Measurements from ENCODE around the gene TRAPPC12.

Gene TRAPPC12

GRCh38 chr2:3482363-3482821 lies 102.9 kb downstream of the TRAPPC12 start:
- no peak for TF ChIP-seq GATA2 (IDR thresholded peaks at IDR 0.05; ENCODE audit: low read depth, low read length)
- TF ChIP-seq GATA3 (IDR thresholded peaks at IDR 0.05; ENCODE audit: low read depth, low read length) = no peak

- TF ChIP-seq GATA3 (IDR thresholded peaks at IDR 0.05; ENCODE audit: low read depth, low read length) (no peak), GATA2 (IDR thresholded peaks at IDR 0.05; ENCODE audit: low read depth, low read length) (no peak)
Observed at GRCh38 chr2:3483227-3483985, 103.9 kb downstream of the TRAPPC12 start.

GRCh38 chr2:3483986-3484960 lies 104.8 kb downstream of the TRAPPC12 start:
- TF ChIP-seq GATA2 (IDR thresholded peaks at IDR 0.05; ENCODE audit: low read depth, low read length) (no peak), GATA3 (IDR thresholded peaks at IDR 0.05; ENCODE audit: low read depth, low read length) (no peak)

GRCh38 chr2:3485166-3485565 lies 105.7 kb downstream of the TRAPPC12 start:
- TF ChIP-seq GATA3 (IDR thresholded peaks at IDR 0.05; ENCODE audit: low read depth, low read length) = no peak

GRCh38 chr2:3486047-3487027 lies 106.8 kb downstream of the TRAPPC12 start:
- no peak for TF ChIP-seq GATA3 (IDR thresholded peaks at IDR 0.05; ENCODE audit: low read depth, low read length)

GRCh38 chr2:3487028-3487425 lies 107.5 kb downstream of the TRAPPC12 start:
- no peak for TF ChIP-seq GATA2 (IDR thresholded peaks at IDR 0.05; ENCODE audit: low read depth, low read length)
- no peak for TF ChIP-seq GATA3 (IDR thresholded peaks at IDR 0.05; ENCODE audit: low read depth, low read length)

- TF ChIP-seq GATA3 (IDR thresholded peaks at IDR 0.05; ENCODE audit: low read depth, low read length) (no peak), GATA2 (IDR thresholded peaks at IDR 0.05; ENCODE audit: low read depth, low read length) (no peak)
Observed at GRCh38 chr2:3487432-3487831, 107.9 kb downstream of the TRAPPC12 start.

- TF ChIP-seq GATA3 (IDR thresholded peaks at IDR 0.05; ENCODE audit: low read depth, low read length) (no peak), GATA2 (IDR thresholded peaks at IDR 0.05; ENCODE audit: low read depth, low read length) (no peak)
Observed at GRCh38 chr2:3488061-3488531, 108.6 kb downstream of the TRAPPC12 start.

GRCh38 chr2:3488855-3489763 lies 109.6 kb downstream of the TRAPPC12 start:
- no peak for TF ChIP-seq GATA2 (IDR thresholded peaks at IDR 0.05; ENCODE audit: low read depth, low read length)
- TF ChIP-seq GATA3 (IDR thresholded peaks at IDR 0.05; ENCODE audit: low read depth, low read length) = no peak

GRCh38 chr2:3489764-3490115 lies 110.2 kb downstream of the TRAPPC12 start:
- no peak for TF ChIP-seq GATA3 (IDR thresholded peaks at IDR 0.05; ENCODE audit: low read depth, low read length)

GRCh38 chr2:3490191-3491170 lies 111.0 kb downstream of the TRAPPC12 start:
- no peak for TF ChIP-seq GATA3 (IDR thresholded peaks at IDR 0.05; ENCODE audit: low read depth, low read length)
- no peak for TF ChIP-seq GATA2 (IDR thresholded peaks at IDR 0.05; ENCODE audit: low read depth, low read length)

GRCh38 chr2:3491306-3491705 lies 111.8 kb downstream of the TRAPPC12 start:
- TF ChIP-seq GATA3 (IDR thresholded peaks at IDR 0.05; ENCODE audit: low read depth, low read length) = no peak
- TF ChIP-seq GATA2 (IDR thresholded peaks at IDR 0.05; ENCODE audit: low read depth, low read length) = no peak

Measured in SH-SY5Y (cell line).